ENCODE data around the gene ADAMTS14. TPM values are rescaled to one million over a fixed set of nuclear protein-coding genes. Genes with fewer than 3 reads are reported as not detected.

ADAMTS14 gene
- total RNA-seq, 2 experiments from 2014 or later, result not detected

DNA sequence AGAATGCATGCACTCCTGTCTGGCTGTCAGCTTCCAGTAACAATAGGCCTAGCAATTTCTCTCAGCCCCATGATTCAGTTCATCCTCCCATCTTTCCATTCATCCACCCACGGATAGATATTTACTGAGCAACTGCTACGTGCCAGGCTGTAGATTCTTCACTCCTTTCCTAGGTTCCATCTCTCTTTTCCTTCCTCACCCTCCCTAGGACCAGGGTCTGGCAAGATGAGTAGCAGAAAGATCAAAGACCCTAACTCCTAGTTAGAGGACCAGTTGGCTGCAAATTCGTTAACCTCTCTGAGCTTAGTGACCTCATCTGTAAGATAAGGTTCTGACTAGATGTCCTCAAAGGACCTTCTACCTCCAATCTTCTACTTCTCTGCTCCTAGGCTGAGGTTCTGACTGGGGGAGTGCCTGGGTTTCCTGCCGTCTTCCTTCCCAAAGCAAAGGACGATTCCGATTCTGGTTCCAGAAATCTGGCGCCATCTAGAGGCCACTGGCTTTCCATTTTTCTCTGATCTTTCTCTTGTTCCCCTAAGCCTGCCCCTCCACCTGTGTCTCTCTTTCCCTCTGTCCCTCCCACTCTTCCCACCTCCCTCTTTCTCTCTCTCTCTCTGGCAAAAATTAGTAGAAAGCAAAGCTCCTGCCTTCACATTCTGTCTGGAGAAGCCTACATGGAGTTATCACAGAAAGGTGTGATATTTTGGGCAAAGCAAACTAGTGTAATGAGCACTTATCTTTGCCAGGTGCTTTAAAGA, 86.6 kb downstream of the ADAMTS14 start:
- ATAC-seq (ENCODE audit: poor library complexity) (peak; percentile 54), DNase-seq (peak; percentile 34 to 81 (median 55))
- no peaks in the 10 kb centered on the region for H3K9me3 Mint-ChIP-seq
- Histone ChIP-seq H3K36me3 (ENCODE audit: insufficient read depth, low read length) (no peaks in the 10 kb centered on the region), H3K27me3 (ENCODE audit: control insufficient read depth in 1 of 2, insufficient read depth in 2 of 2, low read length in 2 of 2) (no peaks in the 10 kb centered on the region), H3K4me1 (ENCODE audit: insufficient read depth, low read length) (peaks cover 5% of the 10 kb centered on the region), H3K9me3 (ENCODE audit: control insufficient read depth in 1 of 2, insufficient read depth in 1 of 2, low read length in 2 of 2) (no peaks in the 10 kb centered on the region), H3K27ac (ENCODE audit: low read depth in 1 of 2, low read length in 2 of 2) (no peak overlapping the region), H3K4me3 (ENCODE audit: low read length) (no peak overlapping the region)
- H3K27me3 Mint-ChIP-seq, result no peaks in the 10 kb centered on the region
- no peak overlapping the region for H3K27ac Mint-ChIP-seq
- intact Hi-C loops (cut with DNase I, micrococcal nuclease), result loop anchor here (1.0 to 5.0 kb wide), 4 partner anchors 118 to 298 kb away; no protein-coding TSS in a partner anchor
- H3K4me1 Mint-ChIP-seq (ENCODE audit: low read depth), result no peaks in the 10 kb centered on the region
- POLR2A ChIA-PET, result no interaction called here
- TF ChIP-seq CTCF (IDR thresholded peaks at IDR 0.05), result peak; percentile 79
- H3K4me3 Mint-ChIP-seq, result no peak overlapping the region
- CTCF ChIA-PET, result interaction anchor here (0.8 to 1.7 kb wide), 5 partner anchors 19 to 298 kb away, joined by 3 to 10 read pairs (median 5); partner anchors contain the start of gene PRF1
- H3K36me3 Mint-ChIP-seq (ENCODE audit: low read depth), result no peaks in the 10 kb centered on the region

- Mint-ChIP-seq H3K9me3 (no peaks in the 10 kb centered on the region), H3K4me3 (no peak overlapping the region), H3K27ac (no peak overlapping the region), H3K27me3 (no peaks in the 10 kb centered on the region), H3K36me3 (ENCODE audit: low read depth) (no peaks in the 10 kb centered on the region), H3K4me1 (ENCODE audit: low read depth) (no peaks in the 10 kb centered on the region)
- no peaks in the 10 kb centered on the region for H3K27me3 ChIP-seq (ENCODE audit: control insufficient read depth in 1 of 2, insufficient read depth in 2 of 2, low read length in 2 of 2)
- intact Hi-C loops (cut with DNase I, micrococcal nuclease), result loop anchor here (1.0 to 5.0 kb wide), 4 partner anchors 118 to 298 kb away; no protein-coding TSS in a partner anchor
- no peaks in the 10 kb centered on the region for H3K36me3 ChIP-seq (ENCODE audit: insufficient read depth, low read length)
- ATAC-seq (ENCODE audit: poor library complexity) (no peak), DNase-seq (peak in 1 of 14 experiments; percentile 29)
- CTCF ChIA-PET, result interaction anchor here (1.7 kb wide), 1 partner anchor 209 kb away, joined by 10 read pairs; no protein-coding TSS in a partner anchor
- H3K9me3 ChIP-seq (ENCODE audit: control insufficient read depth in 1 of 2, insufficient read depth in 1 of 2, low read length in 2 of 2), result no peaks in the 10 kb centered on the region
- H3K4me3 ChIP-seq (ENCODE audit: low read length), result no peak overlapping the region
- H3K27ac ChIP-seq (ENCODE audit: low read depth in 1 of 2, low read length in 2 of 2), result no peak overlapping the region
- POLR2A ChIA-PET, result no interaction called here
- no peak for TF ChIP-seq CTCF (IDR thresholded peaks at IDR 0.05)
- peaks cover 5% of the 10 kb centered on the region for H3K4me1 ChIP-seq (ENCODE audit: insufficient read depth, low read length)
These were observed 87.5 kb downstream of the ADAMTS14 start for GRCh38 chr10:70759781-70760180.

GRCh38 chr10:70760271-70760787, 88.0 kb downstream of the ADAMTS14 start:
- H3K4me3 Mint-ChIP-seq, result no peak overlapping the region
- intact Hi-C loops (cut with DNase I, micrococcal nuclease), result no loop called here
- no peak for ATAC-seq (ENCODE audit: poor library complexity)
- TF ChIP-seq CTCF (IDR thresholded peaks at IDR 0.05), result no peak
- Histone ChIP-seq H3K4me1 (ENCODE audit: insufficient read depth, low read length) (peaks cover 5% of the 10 kb centered on the region), H3K27ac (ENCODE audit: low read depth in 1 of 2, low read length in 2 of 2) (no peak overlapping the region), H3K9me3 (ENCODE audit: control insufficient read depth in 1 of 2, insufficient read depth in 1 of 2, low read length in 2 of 2) (no peaks in the 10 kb centered on the region), H3K4me3 (ENCODE audit: low read length) (no peak overlapping the region), H3K36me3 (ENCODE audit: insufficient read depth, low read length) (no peaks in the 10 kb centered on the region), H3K27me3 (ENCODE audit: control insufficient read depth in 1 of 2, insufficient read depth in 2 of 2, low read length in 2 of 2) (no peaks in the 10 kb centered on the region)
- H3K27me3 Mint-ChIP-seq, result no peaks in the 10 kb centered on the region
- H3K27ac Mint-ChIP-seq, result no peak overlapping the region
- no peaks in the 10 kb centered on the region for H3K4me1 Mint-ChIP-seq (ENCODE audit: low read depth)
- no peak for DNase-seq
- no peaks in the 10 kb centered on the region for H3K36me3 Mint-ChIP-seq (ENCODE audit: low read depth)
- no peaks in the 10 kb centered on the region for H3K9me3 Mint-ChIP-seq
- ChIA-PET CTCF (no interaction called here), POLR2A (no interaction called here)
